Endothelial cell (in vitro differentiated cells): ENCODE results near the gene RBX1. TPM values are rescaled to one million over a fixed set of nuclear protein-coding genes. Genes with fewer than 3 reads are reported as not detected.

ENCODE experiments used
- DNase-seq: peaks from one replicate; pipeline ENCODE4 v3.0.0; 2021; ENCODE audit warnings: low spot score
- H3K27ac Mint-ChIP-seq: one replicate; pipeline ENCODE4 v1.8.0; 2021; ENCODE audit warnings: mixed read lengths, inconsistent platforms; ENCODE audit not compliant: unreplicated experiment
- H3K27me3 Mint-ChIP-seq: one replicate; pipeline ENCODE4 v1.8.0; 2021; ENCODE audit warnings: mild to moderate bottlenecking, moderate library complexity, mixed read lengths, inconsistent platforms; ENCODE audit not compliant: unreplicated experiment
- H3K36me3 Mint-ChIP-seq: one replicate; pipeline ENCODE4 v1.8.0; 2021; ENCODE audit warnings: mild to moderate bottlenecking, low read depth, mixed read lengths, inconsistent platforms; ENCODE audit not compliant: unreplicated experiment
- H3K4me1 Mint-ChIP-seq: one replicate; pipeline ENCODE4 v1.8.0; 2021; ENCODE audit warnings: mild to moderate bottlenecking, mixed read lengths, inconsistent platforms; ENCODE audit not compliant: unreplicated experiment
- H3K4me3 Mint-ChIP-seq: one replicate; pipeline ENCODE4 v1.8.0; 2021; ENCODE audit warnings: mild to moderate bottlenecking, mixed read lengths, inconsistent platforms; ENCODE audit not compliant: unreplicated experiment
- H3K9me3 Mint-ChIP-seq: one replicate; pipeline ENCODE4 v1.8.0; 2021; ENCODE audit warnings: mixed read lengths, inconsistent platforms; ENCODE audit not compliant: unreplicated experiment
- CTCF ChIP-seq: fragments of 200-600 bp; sonication (generic); IDR thresholded peaks from one replicate; pipeline ENCODE4 v1.5.0; 2021; ENCODE audit warnings: antibody characterized with exemption; ENCODE audit not compliant: unreplicated experiment
- total RNA-seq: library from RNA; stranded (reverse); fragmentation: NEBNext Ultra II Directional; extraction: Animal tissue kit (Norgen Biotek cat#: 25700); gene quantifications from one replicate; pipeline ENCODE4 v1.2.1, GENCODE V29; 2021; ENCODE audit not compliant: unreplicated experiment

The RBX1 gene
- total RNA-seq, 1 donor from 2014 or later, result 74.3 TPM

GRCh38 chr22:41003066-41003465, 51.9 kb downstream of the RBX1 start:
- H3K27ac Mint-ChIP-seq, result no peak overlapping the region
- no peak overlapping the region for H3K4me3 Mint-ChIP-seq
- no peaks in the 10 kb centered on the region for H3K36me3 Mint-ChIP-seq
- peaks cover 2% of the 10 kb centered on the region for H3K27me3 Mint-ChIP-seq
- TF ChIP-seq CTCF, result no peak
- H3K4me1 Mint-ChIP-seq, result peaks cover 9% of the 10 kb centered on the region
- no peaks in the 10 kb centered on the region for H3K9me3 Mint-ChIP-seq
- DNase-seq, result peak; percentile 25

GRCh38 chr22:41003976-41004375, 52.8 kb downstream of the RBX1 start:
- no peaks in the 10 kb centered on the region for H3K36me3 Mint-ChIP-seq
- no peaks in the 10 kb centered on the region for H3K9me3 Mint-ChIP-seq
- peaks cover 9% of the 10 kb centered on the region for H3K4me1 Mint-ChIP-seq
- DNase-seq, result no peak
- TF ChIP-seq CTCF, result no peak
- no peak overlapping the region for H3K4me3 Mint-ChIP-seq
- H3K27me3 Mint-ChIP-seq, result peaks cover 2% of the 10 kb centered on the region
- no peak overlapping the region for H3K27ac Mint-ChIP-seq

DNA sequence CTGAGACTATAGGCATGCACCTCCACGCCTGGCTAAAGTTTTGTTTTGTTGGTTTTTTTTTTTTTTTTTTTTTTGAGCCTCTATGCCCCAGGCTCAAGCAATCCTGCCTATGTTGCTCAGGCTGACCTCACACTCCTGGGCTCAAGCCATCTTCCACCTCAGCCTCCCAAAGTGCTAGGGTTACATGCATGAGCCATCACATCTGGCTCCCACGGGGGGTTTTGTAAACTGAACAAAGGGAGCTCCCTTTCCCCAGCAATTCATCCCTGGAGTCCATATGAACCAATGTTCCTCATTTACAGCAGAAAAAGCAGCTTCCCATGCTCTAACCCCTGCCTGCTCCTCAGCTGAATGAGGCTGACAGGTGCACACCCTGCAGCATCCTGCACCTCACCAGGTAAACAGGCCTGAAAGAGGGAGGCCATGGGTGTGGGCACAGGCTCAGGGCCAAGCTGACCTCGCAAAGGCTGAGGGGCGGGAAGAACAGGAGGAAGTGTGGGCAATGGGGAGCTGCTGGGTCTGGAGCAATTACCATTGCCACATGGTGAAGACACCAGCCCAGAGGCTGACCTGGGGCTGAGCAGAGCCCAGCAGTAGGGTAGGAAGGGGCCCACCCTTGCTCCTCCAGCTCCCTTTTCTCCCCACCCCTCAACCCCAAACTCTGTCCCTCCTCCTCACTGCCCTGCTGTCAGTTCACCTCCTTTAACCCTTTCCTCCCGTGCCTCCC, 58.2 kb downstream of the RBX1 start:
- no peak for TF ChIP-seq CTCF
- Mint-ChIP-seq H3K27ac (no peak overlapping the region), H3K36me3 (no peaks in the 10 kb centered on the region)

DNA sequence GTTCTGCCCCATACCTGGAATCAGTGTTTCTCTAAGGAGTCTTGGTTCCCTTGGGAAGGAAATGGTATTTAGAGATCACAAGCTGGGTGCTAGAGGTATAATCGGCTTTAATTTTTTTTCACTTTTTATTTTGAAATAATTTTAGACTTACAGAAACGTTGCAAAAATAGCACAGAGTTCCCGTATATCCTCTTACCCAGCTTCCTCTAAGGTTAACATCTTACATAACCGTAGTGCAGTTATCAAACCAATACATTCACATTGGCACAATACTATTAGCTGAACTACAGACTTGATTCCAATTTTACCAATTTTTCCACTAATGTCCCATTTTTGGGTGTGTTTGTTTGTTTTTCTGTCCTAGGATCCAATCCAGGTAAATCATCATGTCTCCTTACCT, 63.8 kb downstream of the RBX1 start:
- Mint-ChIP-seq H3K4me1 (peaks cover 8% of the 10 kb centered on the region), H3K4me3 (no peak overlapping the region), H3K36me3 (no peaks in the 10 kb centered on the region), H3K9me3 (no peaks in the 10 kb centered on the region), H3K27me3 (peaks cover 2% of the 10 kb centered on the region), H3K27ac (no peak overlapping the region)
- DNase-seq, result no peak
- TF ChIP-seq CTCF, result no peak

More for the DNA sequence above, 58.2 kb downstream of the RBX1 start:
- no peak for DNase-seq
- Mint-ChIP-seq H3K9me3 (no peaks in the 10 kb centered on the region), H3K27me3 (peaks cover 4% of the 10 kb centered on the region), H3K4me1 (no peaks in the 10 kb centered on the region), H3K4me3 (no peak overlapping the region)

DNA sequence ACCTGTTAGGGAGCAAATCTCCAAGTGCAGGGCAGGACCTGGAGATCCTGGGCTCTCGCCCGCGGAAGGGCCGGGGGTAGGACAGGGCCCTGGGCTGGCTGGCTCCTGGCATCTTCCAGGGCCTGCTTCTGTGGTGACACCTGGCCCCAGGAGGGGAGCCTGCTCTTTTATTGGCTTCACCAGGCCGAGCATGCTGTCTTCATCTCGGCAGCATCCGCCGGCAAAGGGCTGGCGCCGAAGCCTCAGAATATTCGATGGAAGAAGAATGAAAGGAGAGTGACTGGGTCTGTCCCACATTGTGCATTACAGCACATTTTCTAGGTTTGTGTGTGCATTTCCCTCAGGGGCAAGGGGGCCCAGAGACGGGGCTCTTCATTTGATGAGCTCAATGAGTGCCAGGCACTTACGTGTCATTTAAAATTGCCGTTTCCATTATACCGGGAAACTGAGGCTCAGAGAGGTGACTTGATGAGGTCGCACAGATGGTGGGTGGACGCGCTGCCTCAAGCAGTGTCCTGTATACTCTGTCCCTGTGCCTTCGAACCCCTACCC, 70.0 kb downstream of the RBX1 start:
- Mint-ChIP-seq H3K27ac (no peak overlapping the region), H3K4me1 (peaks cover 21% of the 10 kb centered on the region), H3K27me3 (peaks cover 13% of the 10 kb centered on the region), H3K9me3 (no peaks in the 10 kb centered on the region), H3K4me3 (peak overlapping the region; percentile 91), H3K36me3 (no peaks in the 10 kb centered on the region)
- TF ChIP-seq CTCF, result no peak
- DNase-seq, result no peak
